ENCODE measurements around the gene ZFP62.
"Not testable (repeated sequence)": the region's sequence is repeated elsewhere in the genome, so short reads cannot be mapped to it uniquely, and the experiment has no call there.

Gene ZFP62

GRCh38 chr5:180829726-180830125 is 31.4 kb downstream of the ZFP62 start:
- DNase-seq, result no peak

- not testable (repeated sequence) for DNase-seq
Measured at GRCh38 chr5:180828756-180829531, 32.1 kb downstream of the ZFP62 start.

GRCh38 chr5:180827374-180827773 is 33.7 kb downstream of the ZFP62 start:
- DNase-seq, result not testable (repeated sequence)

GRCh38 chr5:180825768-180826525 is 35.1 kb downstream of the ZFP62 start:
- no peak for DNase-seq

GRCh38 chr5:180824630-180825476 is 36.2 kb downstream of the ZFP62 start:
- DNase-seq, result no peak

GRCh38 chr5:180823940-180824629 is 37.0 kb downstream of the ZFP62 start:
- DNase-seq, result no peak

GRCh38 chr5:180823346-180823745 is 37.7 kb downstream of the ZFP62 start:
- no peak for DNase-seq

GRCh38 chr5:180821538-180821937 is 39.5 kb downstream of the ZFP62 start:
- no peak for DNase-seq

GRCh38 chr5:180820788-180821321 is 40.2 kb downstream of the ZFP62 start:
- no peak for DNase-seq

- no peak for DNase-seq
Measured at GRCh38 chr5:180818677-180819341, 42.3 kb downstream of the ZFP62 start.

- DNase-seq, result peak; percentile 85
Measured at GRCh38 chr5:180817893-180818674, 43.0 kb downstream of the ZFP62 start.

- DNase-seq, result peak; percentile 77
Measured at GRCh38 chr5:180816608-180817534, 44.2 kb downstream of the ZFP62 start.

- no peak for DNase-seq
Measured at GRCh38 chr5:180815293-180815917, 45.7 kb downstream of the ZFP62 start.

GRCh38 chr5:180813420-180813819 is 47.7 kb downstream of the ZFP62 start:
- DNase-seq, result no peak

- DNase-seq, result no peak
Measured at GRCh38 chr5:180811623-180812124, 49.4 kb downstream of the ZFP62 start.

GRCh38 chr5:180810959-180811622 is 50.0 kb downstream of the ZFP62 start:
- no peak for DNase-seq

- peak; percentile 99 for DNase-seq
Measured at GRCh38 chr5:180810210-180810958, 50.7 kb downstream of the ZFP62 start.
